HepG2 (cell line): ENCODE results near the gene ST6GALNAC2. TPM values are rescaled to one million over a fixed set of nuclear protein-coding genes. Genes with fewer than 3 reads are reported as not detected.
A peak's percentile ranks its signal among the peaks of the same experiment; 100 is the strongest.

Experiments
- AHR ChIP-seq: IDR thresholded peaks from 2 replicates; pipeline ENCODE4 v1.6.1; 2018; ENCODE audit warnings: missing genetic modification reagents, missing compliant biosample characterization
- ARNT ChIP-seq: fragments of 450-650 bp; IDR thresholded peaks from 2 replicates; pipeline ENCODE4 v1.6.1; 2017
- CTCF ChIP-seq: sonication (generic); formaldehyde crosslinking; IDR thresholded peaks from 2 replicates; pipeline ENCODE4 v1.5.0; 2020; ENCODE audit warnings: mild to moderate bottlenecking, missing genetic modification reagents, moderate library complexity
- DMTF1 ChIP-seq: sonication (generic); formaldehyde crosslinking; IDR thresholded peaks from 2 replicates; pipeline ENCODE4 v1.4.0; 2020; ENCODE audit warnings: mild to moderate bottlenecking, missing genetic modification reagents
- HNRNPUL1 ChIP-seq: fragments of 200-400 bp; formaldehyde crosslinking; IDR thresholded peaks from 2 replicates; pipeline ENCODE4 v1.6.1; 2017; ENCODE audit warnings: low read depth, mild to moderate bottlenecking, low read length, moderate library complexity
- IKZF5 ChIP-seq: IDR thresholded peaks from 2 replicates; pipeline ENCODE4 v1.6.1; 2018; ENCODE audit warnings: missing genetic modification reagents, mild to moderate bottlenecking, missing compliant biosample characterization
- JUNB ChIP-seq: sonication (generic); formaldehyde crosslinking; IDR thresholded peaks from 2 replicates; pipeline ENCODE4 v1.8.0; 2022; ENCODE audit warnings: missing genetic modification reagents, mild to moderate bottlenecking, borderline replicate concordance
- KAT2B ChIP-seq: fragments of 150-350 bp; IDR thresholded peaks from 2 replicates; pipeline ENCODE4 v1.6.1; 2014; ENCODE audit warnings: low read depth, low read length, borderline replicate concordance
- MYNN ChIP-seq: sonication (generic); formaldehyde crosslinking; IDR thresholded peaks from 2 replicates; pipeline ENCODE4 v1.4.0; 2020; ENCODE audit warnings: mild to moderate bottlenecking, low read depth, missing genetic modification reagents
- NFIC ChIP-seq: IDR thresholded peaks from 2 replicates; pipeline ENCODE4 v1.6.1; 2012; ENCODE audit warnings: mild to moderate bottlenecking, low read length, inconsistent platforms
- YY1 ChIP-seq: IDR thresholded peaks from 2 replicates; pipeline ENCODE4 v1.6.1; 2011; ENCODE audit warnings: low read length, low read depth, moderate library complexity, mild to moderate bottlenecking; ENCODE audit not compliant: insufficient read depth, insufficient replicate concordance
- ZBTB7B ChIP-seq: sonication (generic); formaldehyde crosslinking; IDR thresholded peaks from 2 replicates; pipeline ENCODE4 v1.4.0; 2020; ENCODE audit warnings: missing genetic modification reagents
- ZMYM4 ChIP-seq: sonication (generic); formaldehyde crosslinking; IDR thresholded peaks from 2 replicates; pipeline ENCODE4 v1.8.1; 2023; ENCODE audit warnings: mild to moderate bottlenecking, missing genetic modification reagents
- ZNF3 ChIP-seq: IDR thresholded peaks from 2 replicates; pipeline ENCODE4 v1.7.0; 2017; ENCODE audit warnings: inconsistent platforms
- ZNF619 ChIP-seq: sonication (generic); formaldehyde crosslinking; IDR thresholded peaks from 2 replicates; pipeline ENCODE4 v1.4.0; 2020; ENCODE audit warnings: mild to moderate bottlenecking, missing genetic modification reagents
- polyA plus RNA-seq, 8 experiments: library from polyadenylated mRNA; depleted of rRNA in 3 of 8; stranded (reverse) in 7 of 8; unstranded in 1 of 8; fragments of >200 nt; fragmentation: Illumina TruSeq in 4 of 8; extraction: Trizol in 4 of 8; gene quantifications; 2 replicates each; pipeline versions ENCODE4 v1.2.1 to v1.2.3, GENCODE V29; 2011 to 2016; ENCODE audit warnings: low read depth in 4 of 8, missing spikeins in 1 of 8, mixed read lengths in 1 of 8; ENCODE audit not compliant: insufficient read depth in 1 of 8
- total RNA-seq, 5 experiments: library from RNA; depleted of rRNA; stranded (reverse); fragments of >200 nt; fragmentation: Illumina TruSeq; extraction: Trizol; gene quantifications; 2 replicates each; pipeline ENCODE4 v1.2.3, GENCODE V29; 2016; ENCODE audit warnings: low read depth in 1 of 5
- TF ChIP-seq, protein P1 (sequence below): sonication (generic); formaldehyde crosslinking; IDR thresholded peaks from 2 replicates; pipeline ENCODE4 v1.9.0; 2021; ENCODE audit warnings: missing genetic modification reagents, mild to moderate bottlenecking, borderline replicate concordance
- TF ChIP-seq, protein P2 (sequence below): sonication (generic); formaldehyde crosslinking; IDR thresholded peaks from 2 replicates; pipeline ENCODE4 v1.4.0; 2020; ENCODE audit warnings: mild to moderate bottlenecking, missing genetic modification reagents
- TF ChIP-seq, protein P3 (sequence below): sonication (generic); formaldehyde crosslinking; IDR thresholded peaks from 2 replicates; pipeline ENCODE4 v1.4.0; 2020; ENCODE audit warnings: missing genetic modification reagents, borderline replicate concordance

ST6GALNAC2 gene
- total and polyA plus RNA-seq, 2 of the 13 experiments (the other 11 are each of a cell fraction or from before 2014, with no cell fraction given), result 0.12 to 0.49 TPM

- TF ChIP-seq AHR (CRISPR knock-in tag) (peak; percentile 48; the same call in 1 of the 2 replicates), KAT2B (no peak), NFIC (no peak), ZBTB7B (CRISPR knock-in tag) (peak; percentile 75; the same call in 1 of the 2 replicates), CTCF (CRISPR knock-in tag) (no peak; the same call in 1 of the 2 replicates), ZMYM4 (CRISPR knock-in tag) (peak; percentile 33; the same call in 1 of the 2 replicates), IKZF5 (CRISPR knock-in tag) (peak; percentile 12), MYNN (CRISPR knock-in tag) (0 out of 2 replicates have a peak, but pooled peaks have one; percentile 57), DMTF1 (CRISPR knock-in tag) (no peak), JUNB (no peak), YY1 (no peak), ARNT (no peak), ZNF3 (CRISPR knock-in tag) (no peak), HNRNPUL1 (no peak), ZNF619 (CRISPR knock-in tag) (peak; percentile 38; the same call in 1 of the 2 replicates)
- TF ChIP-seq, protein P1, sequence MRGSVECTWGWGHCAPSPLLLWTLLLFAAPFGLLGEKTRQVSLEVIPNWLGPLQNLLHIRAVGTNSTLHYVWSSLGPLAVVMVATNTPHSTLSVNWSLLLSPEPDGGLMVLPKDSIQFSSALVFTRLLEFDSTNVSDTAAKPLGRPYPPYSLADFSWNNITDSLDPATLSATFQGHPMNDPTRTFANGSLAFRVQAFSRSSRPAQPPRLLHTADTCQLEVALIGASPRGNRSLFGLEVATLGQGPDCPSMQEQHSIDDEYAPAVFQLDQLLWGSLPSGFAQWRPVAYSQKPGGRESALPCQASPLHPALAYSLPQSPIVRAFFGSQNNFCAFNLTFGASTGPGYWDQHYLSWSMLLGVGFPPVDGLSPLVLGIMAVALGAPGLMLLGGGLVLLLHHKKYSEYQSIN, result no peak
- TF ChIP-seq, protein P2, sequence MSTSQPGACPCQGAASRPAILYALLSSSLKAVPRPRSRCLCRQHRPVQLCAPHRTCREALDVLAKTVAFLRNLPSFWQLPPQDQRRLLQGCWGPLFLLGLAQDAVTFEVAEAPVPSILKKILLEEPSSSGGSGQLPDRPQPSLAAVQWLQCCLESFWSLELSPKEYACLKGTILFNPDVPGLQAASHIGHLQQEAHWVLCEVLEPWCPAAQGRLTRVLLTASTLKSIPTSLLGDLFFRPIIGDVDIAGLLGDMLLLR (CRISPR knock-in tag), result no peak; the same call in 1 of the 2 replicates
- TF ChIP-seq, protein P3, sequence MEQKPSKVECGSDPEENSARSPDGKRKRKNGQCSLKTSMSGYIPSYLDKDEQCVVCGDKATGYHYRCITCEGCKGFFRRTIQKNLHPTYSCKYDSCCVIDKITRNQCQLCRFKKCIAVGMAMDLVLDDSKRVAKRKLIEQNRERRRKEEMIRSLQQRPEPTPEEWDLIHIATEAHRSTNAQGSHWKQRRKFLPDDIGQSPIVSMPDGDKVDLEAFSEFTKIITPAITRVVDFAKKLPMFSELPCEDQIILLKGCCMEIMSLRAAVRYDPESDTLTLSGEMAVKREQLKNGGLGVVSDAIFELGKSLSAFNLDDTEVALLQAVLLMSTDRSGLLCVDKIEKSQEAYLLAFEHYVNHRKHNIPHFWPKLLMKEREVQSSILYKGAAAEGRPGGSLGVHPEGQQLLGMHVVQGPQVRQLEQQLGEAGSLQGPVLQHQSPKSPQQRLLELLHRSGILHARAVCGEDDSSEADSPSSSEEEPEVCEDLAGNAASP (CRISPR knock-in tag), result peak; percentile 63
Observed at GRCh38 chr17:76524598-76525512, 60.8 kb downstream of the ST6GALNAC2 start (continued).
